ENCODE results near the gene SMIM43. TPM values are rescaled to one million over a fixed set of nuclear protein-coding genes. Genes with fewer than 3 reads are reported as not detected.

The SMIM43 gene
- total RNA-seq (under 1 TPM in 1 of 4 donors, not detected in 3; 0.12 TPM), polyA plus RNA-seq (0.07 TPM)
- long read RNA-seq, donor 1, result 0 reads
- long read RNA-seq, donor 2, partial matches to known transcripts, result 0 of 1 reads
- long read RNA-seq, donor 2, other reads (novel, unspliced or antisense), result 0 of 1 reads
- long read RNA-seq, donor 3, partial matches to known transcripts, result 0 of 1 reads
- long read RNA-seq, donor 3, other reads (novel, unspliced or antisense), result 1 of 1 reads
- long read RNA-seq, donor 4, result 0 reads

- Histone ChIP-seq H3K27me3 (ENCODE audit: control insufficient read depth, insufficient read depth) (no peaks in the 10 kb centered on the region), H3K27ac (ENCODE audit: low read length) (no peak within 1 kb of the TSS), H3K9me3 (ENCODE audit: control insufficient read depth, low read length) (no peaks in the 10 kb centered on the region), H3K4me3 (ENCODE audit: low read length) (peak within 1 kb of the TSS; percentile 29), H3K4me1 (ENCODE audit: control insufficient read depth, insufficient read depth, low read length) (no peaks in the 10 kb centered on the region)
- WGBS, result under 1% methylated on average over 75 of the region's 75 CpGs
- intact Hi-C loops (cut with DNase I), result no loop called here
- DNase-seq, result no peak
- ATAC-seq, result peak in 1 of 2 donors; percentile 26
Measured at GRCh38 chr4:121764702-121765367, at the start of gene SMIM43. SMIM43 (minus strand) TSS chr4:121765164; CDS start chr4:121765105, 59 bp downstream.

GRCh38 chr4:121814756-121815155 lies 49.8 kb upstream of the SMIM43 start:
- Histone ChIP-seq H3K9me3 (ENCODE audit: control insufficient read depth, low read length) (no peaks in the 10 kb centered on the region), H3K27ac (ENCODE audit: low read length) (no peak overlapping the region), H3K4me1 (ENCODE audit: control insufficient read depth, insufficient read depth, low read length) (no peaks in the 10 kb centered on the region), H3K27me3 (ENCODE audit: control insufficient read depth, insufficient read depth) (no peaks in the 10 kb centered on the region), H3K4me3 (ENCODE audit: low read length) (no peak overlapping the region)
- no peak for DNase-seq
- 84% methylated on average over 2 of the region's 2 CpGs for WGBS
- intact Hi-C loops (cut with DNase I), result no loop called here
- ATAC-seq, result no peak

- ATAC-seq (no peak), DNase-seq (no peak)
- intact Hi-C loops (cut with DNase I), result no loop called here
- Histone ChIP-seq H3K4me3 (ENCODE audit: low read length) (no peak overlapping the region), H3K27ac (ENCODE audit: low read length) (no peak overlapping the region), H3K4me1 (ENCODE audit: control insufficient read depth, insufficient read depth, low read length) (no peaks in the 10 kb centered on the region), H3K9me3 (ENCODE audit: control insufficient read depth, low read length) (no peaks in the 10 kb centered on the region), H3K27me3 (ENCODE audit: control insufficient read depth, insufficient read depth) (no peaks in the 10 kb centered on the region)
Measured at GRCh38 chr4:121811122-121811521, 46.2 kb upstream of the SMIM43 start.

- DNase-seq (no peak), ATAC-seq (no peak)
- no peaks in the 10 kb centered on the region for H3K4me1 ChIP-seq (ENCODE audit: control insufficient read depth, insufficient read depth, low read length)
- no peak overlapping the region for H3K4me3 ChIP-seq (ENCODE audit: low read length)
- intact Hi-C loops (cut with DNase I), result no loop called here
- no peaks in the 10 kb centered on the region for H3K27me3 ChIP-seq (ENCODE audit: control insufficient read depth, insufficient read depth)
- no peaks in the 10 kb centered on the region for H3K9me3 ChIP-seq (ENCODE audit: control insufficient read depth, low read length)
- WGBS, result 59% methylated on average over 4 of the region's 4 CpGs
- H3K27ac ChIP-seq (ENCODE audit: low read length), result no peak overlapping the region
Measured at GRCh38 chr4:121806411-121806810, 41.4 kb upstream of the SMIM43 start.

GRCh38 chr4:121801715-121802075 lies 36.7 kb upstream of the SMIM43 start:
- Histone ChIP-seq H3K4me1 (ENCODE audit: control insufficient read depth, insufficient read depth, low read length) (no peaks in the 10 kb centered on the region), H3K9me3 (ENCODE audit: control insufficient read depth, low read length) (no peaks in the 10 kb centered on the region), H3K27me3 (ENCODE audit: control insufficient read depth, insufficient read depth) (no peaks in the 10 kb centered on the region), H3K4me3 (ENCODE audit: low read length) (peak overlapping the region; percentile 90), H3K27ac (ENCODE audit: low read length) (no peak overlapping the region)
- no peak for DNase-seq
- intact Hi-C loops (cut with DNase I), result no loop called here
- WGBS, result 20% methylated on average over 4 of the region's 4 CpGs
- ATAC-seq, result no peak

- ATAC-seq (peak; percentile 96), DNase-seq (peak; percentile 93 to 98 (median 97))
- no peaks in the 10 kb centered on the region for H3K9me3 ChIP-seq (ENCODE audit: control insufficient read depth, low read length)
- intact Hi-C loops (cut with DNase I), result no loop called here
- H3K27me3 ChIP-seq (ENCODE audit: control insufficient read depth, insufficient read depth), result no peaks in the 10 kb centered on the region
- WGBS, result under 1% methylated on average over 48 of the region's 48 CpGs
- peak within 1 kb of the TSS; percentile 90 for H3K4me3 ChIP-seq (ENCODE audit: low read length)
- no peaks in the 10 kb centered on the region for H3K4me1 ChIP-seq (ENCODE audit: control insufficient read depth, insufficient read depth, low read length)
- peak within 1 kb of the TSS; percentile 96 for H3K27ac ChIP-seq (ENCODE audit: low read length)
Measured at GRCh38 chr4:121800961-121801714, 36.2 kb upstream of the SMIM43 start, which contains the start of gene EXOSC9. EXOSC9 (plus strand) TSS chr4:121801323; CDS start chr4:121801425, 102 bp downstream.

GRCh38 chr4:121800638-121800960 lies 35.6 kb upstream of the SMIM43 start:
- DNase-seq (no peak), ATAC-seq (peak; percentile 22 to 32)
- peak overlapping the region; percentile 90 for H3K4me3 ChIP-seq (ENCODE audit: low read length)
- H3K4me1 ChIP-seq (ENCODE audit: control insufficient read depth, insufficient read depth, low read length), result no peaks in the 10 kb centered on the region
- intact Hi-C loops (cut with DNase I), result no loop called here
- H3K9me3 ChIP-seq (ENCODE audit: control insufficient read depth, low read length), result no peaks in the 10 kb centered on the region
- WGBS, result 30% methylated on average over 8 of the region's 8 CpGs
- H3K27me3 ChIP-seq (ENCODE audit: control insufficient read depth, insufficient read depth), result no peaks in the 10 kb centered on the region
- peak overlapping the region; percentile 96 for H3K27ac ChIP-seq (ENCODE audit: low read length)

- H3K4me3 ChIP-seq (ENCODE audit: low read length), result peak overlapping the region; percentile 90
- no peaks in the 10 kb centered on the region for H3K4me1 ChIP-seq (ENCODE audit: control insufficient read depth, insufficient read depth, low read length)
- no peaks in the 10 kb centered on the region for H3K27me3 ChIP-seq (ENCODE audit: control insufficient read depth, insufficient read depth)
- no peaks in the 10 kb centered on the region for H3K9me3 ChIP-seq (ENCODE audit: control insufficient read depth, low read length)
- no peak for DNase-seq
- no peak overlapping the region for H3K27ac ChIP-seq (ENCODE audit: low read length)
- intact Hi-C loops (cut with DNase I), result no loop called here
- ATAC-seq, result no peak
- WGBS, result 94% methylated on average over 3 of the region's 3 CpGs
Measured at GRCh38 chr4:121799867-121800501, 35.0 kb upstream of the SMIM43 start.

GRCh38 chr4:121799208-121799823 lies 34.4 kb upstream of the SMIM43 start:
- 71% methylated on average over 2 of the region's 2 CpGs for WGBS
- H3K9me3 ChIP-seq (ENCODE audit: control insufficient read depth, low read length), result no peaks in the 10 kb centered on the region
- DNase-seq (no peak), ATAC-seq (no peak)
- H3K4me3 ChIP-seq (ENCODE audit: low read length), result no peak overlapping the region
- no peaks in the 10 kb centered on the region for H3K4me1 ChIP-seq (ENCODE audit: control insufficient read depth, insufficient read depth, low read length)
- intact Hi-C loops (cut with DNase I), result no loop called here
- H3K27me3 ChIP-seq (ENCODE audit: control insufficient read depth, insufficient read depth), result no peaks in the 10 kb centered on the region
- no peak overlapping the region for H3K27ac ChIP-seq (ENCODE audit: low read length)

- ATAC-seq, result no peak
- H3K27me3 ChIP-seq (ENCODE audit: control insufficient read depth, insufficient read depth), result peaks cover 2% of the 10 kb centered on the region
- no peak overlapping the region for H3K27ac ChIP-seq (ENCODE audit: low read length)
- DNase-seq, result no peak
- no peaks in the 10 kb centered on the region for H3K9me3 ChIP-seq (ENCODE audit: control insufficient read depth, low read length)
- intact Hi-C loops (cut with DNase I), result no loop called here
- no peaks in the 10 kb centered on the region for H3K4me1 ChIP-seq (ENCODE audit: control insufficient read depth, insufficient read depth, low read length)
- H3K4me3 ChIP-seq (ENCODE audit: low read length), result no peak overlapping the region
Measured at GRCh38 chr4:121796283-121796682, 31.3 kb upstream of the SMIM43 start.
